ENCODE data around the gene FIGNL2. TPM values are rescaled to one million over a fixed set of nuclear protein-coding genes. Genes with fewer than 3 reads are reported as not detected.
"Not testable (repeated sequence)": the region's sequence is repeated elsewhere in the genome, so short reads cannot be mapped to it uniquely, and the experiment has no call there.

FIGNL2 gene
- total RNA-seq, 4 donors from 2014 or later = not detected

DNA sequence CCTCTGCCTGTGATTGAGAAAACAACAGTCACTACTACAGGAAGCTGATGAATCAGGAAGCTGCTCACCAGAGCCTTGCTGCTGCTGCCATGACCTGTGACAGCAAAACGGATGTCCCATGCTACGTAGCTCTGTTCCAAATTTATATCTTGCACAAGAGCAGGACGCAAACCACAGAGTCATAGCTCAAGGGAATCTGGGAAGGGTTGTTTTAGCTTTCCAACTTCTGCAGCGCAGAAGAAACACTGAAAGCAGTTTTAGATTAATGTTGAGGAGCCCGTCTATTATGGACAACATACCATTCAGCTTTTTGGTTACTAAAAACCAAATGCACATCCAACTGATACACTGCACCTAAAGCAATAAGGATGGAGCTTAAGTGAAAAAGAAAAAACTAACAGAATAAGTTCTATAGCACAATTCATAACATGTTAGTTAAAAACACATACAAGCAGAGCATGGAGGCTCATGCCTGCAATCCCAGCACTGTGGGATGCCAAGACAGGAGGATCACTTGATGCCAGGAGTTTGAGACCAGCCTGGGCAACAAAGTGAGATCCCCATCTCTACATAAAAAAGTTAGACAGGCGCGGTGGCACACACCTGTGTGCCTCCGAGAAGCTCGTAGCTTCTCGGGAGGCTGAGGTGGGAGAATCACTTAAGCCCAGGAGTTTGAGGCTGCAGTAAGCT lies 37.6 kb upstream of the FIGNL2 start:
- 64 to 84% methylated on average over 8 to 10 of the region's 10 CpGs for WGBS, 2 donors (ENCODE audit: low coverage in 1 of 2)

DNA sequence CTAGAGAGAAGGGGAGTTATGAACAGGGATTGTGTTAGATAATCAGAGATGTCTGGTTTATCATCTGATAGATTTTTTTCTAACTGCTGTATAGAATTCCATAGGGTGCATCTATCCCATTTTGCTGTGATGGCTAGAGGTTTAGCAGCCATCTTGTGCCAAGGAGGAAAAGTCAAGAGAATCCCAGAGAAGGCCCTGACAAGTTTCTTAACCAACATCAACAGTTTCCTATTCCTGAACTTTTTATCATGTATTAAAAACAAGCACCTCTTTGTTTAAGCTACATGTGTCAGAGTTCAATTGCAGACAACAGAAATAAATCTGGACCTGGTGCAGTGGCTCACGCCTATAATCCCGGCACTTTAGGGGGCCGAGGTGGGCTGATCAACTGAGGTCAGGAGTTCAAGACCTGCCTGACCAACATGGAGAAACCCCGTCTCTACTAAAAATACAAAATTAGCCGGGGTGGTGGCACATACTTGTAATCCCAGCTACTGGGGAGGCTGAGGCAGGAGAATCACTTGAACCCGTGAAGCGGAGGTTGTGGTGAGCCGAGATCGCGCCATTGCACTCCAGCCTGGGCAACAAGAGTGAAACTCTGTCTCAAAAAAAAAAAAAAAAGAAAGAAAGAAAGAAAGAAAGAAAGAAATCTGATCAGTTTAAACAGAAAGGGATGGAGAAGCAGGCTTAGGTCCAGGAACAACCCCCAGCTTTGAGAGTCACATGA lies 36.9 kb upstream of the FIGNL2 start:
- WGBS, 2 donors (ENCODE audit: low coverage in 1 of 2) = 70 to 76% methylated on average over 2 to 10 of the region's 10 CpGs
- intact Hi-C loops (cut with DNase I; ENCODE audit: low total_unique reads) = loop anchor here (5.0 kb wide), 1 partner anchor 97 kb away; no protein-coding TSS in a partner anchor
- peaks cover 0 to 13% (median 7%) of the 10 kb centered on the region in 4 donors for H3K4me1 ChIP-seq
- H3K36me3 ChIP-seq; DNase-seq; H3K4me3 ChIP-seq; H3K27me3 ChIP-seq; H3K9me3 ChIP-seq; in situ Hi-C loops (cut with MboI; ENCODE audit: low pct_ligation_motif_present in 1 of 4, low pct_unique_long_range_greater_than_20kb in 1 of 4, low sequenced_read_pairs in 3 of 4): not testable (repeated sequence)
- H3K27ac ChIP-seq = peak overlapping the region; percentile 26 to 57 (median 46)

More for the DNA sequence above, 37.6 kb upstream of the FIGNL2 start:
- peak overlapping the region; percentile 44 to 67 (median 64) for H3K27ac ChIP-seq
- peaks cover 3% of the 10 kb centered on the region for H3K27me3 ChIP-seq
- no peaks in the 10 kb centered on the region for H3K9me3 ChIP-seq
- in situ Hi-C loops (cut with MboI; ENCODE audit: low pct_ligation_motif_present in 1 of 4, low pct_unique_long_range_greater_than_20kb in 1 of 4, low sequenced_read_pairs in 3 of 4) = no loop called here
- no peak overlapping the region for H3K4me3 ChIP-seq
- TF ChIP-seq, protein P1, sequence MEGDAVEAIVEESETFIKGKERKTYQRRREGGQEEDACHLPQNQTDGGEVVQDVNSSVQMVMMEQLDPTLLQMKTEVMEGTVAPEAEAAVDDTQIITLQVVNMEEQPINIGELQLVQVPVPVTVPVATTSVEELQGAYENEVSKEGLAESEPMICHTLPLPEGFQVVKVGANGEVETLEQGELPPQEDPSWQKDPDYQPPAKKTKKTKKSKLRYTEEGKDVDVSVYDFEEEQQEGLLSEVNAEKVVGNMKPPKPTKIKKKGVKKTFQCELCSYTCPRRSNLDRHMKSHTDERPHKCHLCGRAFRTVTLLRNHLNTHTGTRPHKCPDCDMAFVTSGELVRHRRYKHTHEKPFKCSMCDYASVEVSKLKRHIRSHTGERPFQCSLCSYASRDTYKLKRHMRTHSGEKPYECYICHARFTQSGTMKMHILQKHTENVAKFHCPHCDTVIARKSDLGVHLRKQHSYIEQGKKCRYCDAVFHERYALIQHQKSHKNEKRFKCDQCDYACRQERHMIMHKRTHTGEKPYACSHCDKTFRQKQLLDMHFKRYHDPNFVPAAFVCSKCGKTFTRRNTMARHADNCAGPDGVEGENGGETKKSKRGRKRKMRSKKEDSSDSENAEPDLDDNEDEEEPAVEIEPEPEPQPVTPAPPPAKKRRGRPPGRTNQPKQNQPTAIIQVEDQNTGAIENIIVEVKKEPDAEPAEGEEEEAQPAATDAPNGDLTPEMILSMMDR (IDR thresholded peaks at IDR 0.05) = no peak
- TF ChIP-seq EP300 (IDR thresholded peaks at IDR 0.05; ENCODE audit: low read depth) (peak; percentile 21), POLR2A (IDR thresholded peaks at IDR 0.05) (no peak), POLR2AphosphoS5 (IDR thresholded peaks at IDR 0.05) (peak; percentile 40 to 71 (median 69))
- peaks cover 0 to 13% (median 7%) of the 10 kb centered on the region in 4 donors for H3K4me1 ChIP-seq
- no peaks in the 10 kb centered on the region for H3K36me3 ChIP-seq
- intact Hi-C loops (cut with DNase I; ENCODE audit: low total_unique reads) = loop anchor here (5.0 kb wide), 1 partner anchor 96 kb away; no protein-coding TSS in a partner anchor
- peak; percentile 51 for DNase-seq

DNA sequence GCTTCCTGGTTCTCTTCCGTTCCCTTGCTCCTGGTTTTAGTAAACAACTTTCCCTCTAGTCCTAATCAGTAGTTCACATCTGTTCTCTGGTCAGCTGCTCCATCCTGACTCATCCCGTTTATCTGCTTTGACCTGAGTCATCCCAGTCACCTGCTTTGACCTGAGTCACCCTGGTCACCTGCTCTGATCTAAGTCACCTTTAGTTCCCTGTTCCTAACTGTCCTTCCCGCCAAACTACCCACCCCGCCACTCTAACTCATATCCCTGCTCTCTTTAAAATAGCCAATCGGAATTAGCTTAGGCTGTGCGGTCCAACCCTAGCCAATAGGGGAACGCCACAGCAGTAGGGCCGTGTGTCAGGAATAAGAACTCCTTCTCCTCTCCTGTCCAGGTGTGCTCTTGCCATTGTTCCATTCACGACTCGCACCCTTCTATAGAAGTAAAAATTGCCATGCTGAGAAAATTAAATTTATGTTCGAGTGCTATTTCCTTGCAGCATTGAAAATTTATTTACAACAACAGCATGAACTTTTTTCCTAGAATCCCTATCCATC lies 36.2 kb upstream of the FIGNL2 start:
- Histone ChIP-seq H3K27me3 (peaks cover 3% of the 10 kb centered on the region), H3K27ac (no peak overlapping the region), H3K36me3 (no peaks in the 10 kb centered on the region), H3K4me3 (no peak overlapping the region), H3K9me3 (no peaks in the 10 kb centered on the region), H3K4me1 (peaks cover 0 to 13% (median 7%) of the 10 kb centered on the region in 4 donors)
- in situ Hi-C loops (cut with MboI; ENCODE audit: low pct_ligation_motif_present in 1 of 4, low pct_unique_long_range_greater_than_20kb in 1 of 4, low sequenced_read_pairs in 3 of 4) (no loop called here), intact Hi-C loops (cut with DNase I; ENCODE audit: low total_unique reads) (loop anchor here (5.0 kb wide), 1 partner anchor 98 kb away; no protein-coding TSS in a partner anchor)
- peak in 2 of 3 donors; percentile 27 to 37 for TF ChIP-seq POLR2AphosphoS5 (IDR thresholded peaks at IDR 0.05)
- TF ChIP-seq, protein P1 (IDR thresholded peaks at IDR 0.05) = no peak
- WGBS, 2 donors (ENCODE audit: low coverage in 1 of 2) = 79 to 86% methylated on average over 9 to 11 of the region's 11 CpGs
- no peak for DNase-seq

DNA sequence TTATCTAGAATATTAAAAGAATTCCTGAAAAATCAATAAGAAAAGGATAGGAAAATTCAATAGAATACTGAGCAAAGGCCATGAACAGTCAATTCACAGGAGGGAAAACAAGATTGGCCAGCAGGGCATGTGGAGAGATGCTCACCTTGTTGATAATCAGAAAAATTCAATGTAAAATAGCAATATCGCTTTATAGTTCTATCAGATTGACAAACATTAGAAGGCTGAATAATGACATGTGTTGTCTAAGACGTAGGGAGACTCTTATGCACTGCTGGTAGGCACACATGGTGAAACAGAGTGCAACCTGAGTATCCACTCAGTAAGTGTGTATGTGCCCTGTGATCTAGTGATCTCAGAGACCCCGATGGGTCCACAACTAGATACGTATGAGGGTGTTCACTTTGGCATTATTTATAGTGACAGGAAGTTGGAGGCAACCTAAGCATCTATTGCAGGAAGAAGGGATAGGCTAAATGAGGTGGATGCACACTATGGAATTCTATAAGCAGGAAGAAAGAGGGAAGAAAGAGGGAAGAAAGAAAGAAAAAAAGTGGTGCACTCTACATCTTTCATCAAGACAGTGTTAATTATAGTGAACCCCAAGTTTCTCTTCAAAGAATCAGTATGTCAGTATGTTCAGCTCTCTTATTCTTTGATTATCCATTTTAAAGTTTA lies 35.6 kb upstream of the FIGNL2 start:
- H3K9me3 ChIP-seq = no peaks in the 10 kb centered on the region
- H3K27ac ChIP-seq = no peak overlapping the region
- no peaks in the 10 kb centered on the region for H3K36me3 ChIP-seq
- no peak overlapping the region for H3K4me3 ChIP-seq
- in situ Hi-C loops (cut with MboI; ENCODE audit: low pct_ligation_motif_present in 1 of 4, low pct_unique_long_range_greater_than_20kb in 1 of 4, low sequenced_read_pairs in 3 of 4) = no loop called here
- peaks cover 3% of the 10 kb centered on the region for H3K27me3 ChIP-seq
- peaks cover 0 to 13% (median 7%) of the 10 kb centered on the region in 4 donors for H3K4me1 ChIP-seq
- intact Hi-C loops (cut with DNase I; ENCODE audit: low total_unique reads) = no loop called here
- 76 to 90% methylated on average over 4 of the region's 4 CpGs for WGBS, 2 donors (ENCODE audit: low coverage in 1 of 2)
- no peak for DNase-seq
- no peak for TF ChIP-seq EP300 (IDR thresholded peaks at IDR 0.05; ENCODE audit: low read depth)
